C4-2B (cell line): ENCODE data around the gene ERC1.

ENCODE experiments used
- CTCF ChIP-seq: fragments of 450-650 bp; conservative IDR thresholded peaks from 2 replicates; pipeline ENCODE4 v1.5.1; 2017; ENCODE audit warnings: mild to moderate bottlenecking
- ZFX ChIP-seq: fragments of 450-650 bp; IDR thresholded peaks from 2 replicates; pipeline ENCODE4 v1.6.1; 2017

DNA sequence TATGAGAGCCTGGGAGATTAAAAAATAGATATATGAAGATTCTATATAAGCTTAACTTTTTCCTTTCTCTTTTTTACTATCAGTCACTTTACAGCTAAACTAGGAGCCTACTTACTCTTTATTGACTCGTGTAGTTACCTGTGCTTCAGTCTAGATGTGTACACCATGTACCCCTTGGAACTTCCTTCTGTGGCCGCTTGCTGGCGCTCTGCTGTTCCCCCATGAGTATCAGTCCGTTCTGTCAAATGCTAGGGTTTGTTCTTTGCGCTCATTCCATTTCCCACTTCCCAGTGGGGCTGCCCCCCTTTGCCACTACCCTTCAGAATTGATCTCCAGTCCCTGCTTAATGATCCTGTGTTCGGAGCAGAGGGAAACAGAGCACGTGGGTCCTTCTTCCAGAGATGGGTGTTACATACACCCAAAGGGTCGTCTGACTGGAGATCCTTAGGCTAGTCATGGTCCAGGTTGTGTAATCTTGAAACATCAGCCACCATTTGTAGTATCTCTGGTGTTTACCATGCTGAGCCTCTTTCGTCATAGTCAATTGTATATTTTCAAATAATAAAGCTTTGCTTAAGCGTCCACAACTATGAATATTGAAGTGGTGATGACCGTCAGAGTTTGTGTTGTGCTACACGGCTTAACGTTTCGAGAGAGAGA, 443.4 kb downstream of the ERC1 start:
- no peak for TF ChIP-seq CTCF
- no peak for TF ChIP-seq ZFX
